Left lung (tissue), 10 donors: ENCODE measurements around the gene POU6F2. TPM values are rescaled to one million over a fixed set of nuclear protein-coding genes. Genes with fewer than 3 reads are reported as not detected.

Source experiments
- ATAC-seq: fragments of 200-7000 bp; cut with Tn5 transposase; one replicate; pipeline ENCODE4 v1.9.1; 2020; ENCODE audit warnings: moderate library complexity
- DNase-seq, 4 donors: peaks; one replicate each; pipeline ENCODE4 v3.0.0-alpha.2; 2013 to 2020
- H3K27ac ChIP-seq, 2 donors: fragments of 200-600 bp; sonication (generic) in 1 of 2; one replicate each; pipeline versions ENCODE4 v1.5.0 to v1.8.0; 2020 to 2021
- H3K27me3 ChIP-seq, 2 donors: fragments of 200-600 bp; sonication (generic) in 1 of 2; one replicate each; pipeline versions ENCODE4 v1.5.0 to v1.8.0; 2020 to 2021
- H3K36me3 ChIP-seq, 2 donors: fragments of 200-600 bp; sonication (generic) in 1 of 2; one replicate each; pipeline versions ENCODE4 v1.5.0 to v1.8.0; 2020 to 2021
- H3K4me1 ChIP-seq, 2 donors: fragments of 200-600 bp; one replicate each; pipeline ENCODE4 v1.8.0; 2021
- H3K4me3 ChIP-seq, 2 donors: fragments of 200-600 bp; sonication (generic) in 1 of 2; one replicate each; pipeline versions ENCODE4 v1.5.0 to v1.8.0; 2020 to 2021; ENCODE audit warnings: mild to moderate bottlenecking in 1 of 2
- H3K9me3 ChIP-seq, 2 donors: fragments of 200-600 bp; sonication (generic) in 1 of 2; one replicate each; pipeline versions ENCODE4 v1.5.0 to v1.8.0; 2020 to 2021
- CTCF ChIP-seq, 2 donors: fragments of 200-600 bp; sonication (generic) in 1 of 2; IDR thresholded peaks; one replicate each; pipeline versions ENCODE4 v1.5.0 to v1.8.0; 2021; ENCODE audit warnings: antibody characterized with exemption in 2 of 2
- intact Hi-C, 2 donors: fragments of 100-400 bp; cut with DNase I; formaldehyde crosslinking; loops; one replicate each; pipeline versions ENCODE4 v1.11.2 to v1.14.2; 2022
- polyA plus RNA-seq, 6 donors: library from polyadenylated mRNA; unstranded; fragments of 120-200 nt; gene quantifications; one replicate each; pipeline ENCODE4 v1.2.1, GENCODE V29; 2013; ENCODE audit not compliant: insufficient read length in 6 of 6
- total RNA-seq, 2 donors: library from RNA; stranded (reverse); fragmentation: NEBNext Ultra II Directional; extraction: Animal tissue kit (Norgen Biotek cat#: 25700); gene quantifications; one replicate each; pipeline ENCODE4 v1.2.1, GENCODE V29; 2021
- donor health status: DM: no; HTN: yes; CAD: no.
- donor health status: DM: no; HTN: no; CAD: no.

Gene POU6F2
- total and polyA plus RNA-seq, 8 donors: 0.08 to 0.32 (median 0.18) TPM; not detected in 3

- Histone ChIP-seq H3K27ac (no peak overlapping the region), H3K4me3 (peak overlapping the region; percentile 45 to 48), H3K4me1 (peaks cover 0 to 10% of the 10 kb centered on the region in 2 donors), H3K27me3 (peaks cover 0 to 36% of the 10 kb centered on the region in 2 donors), H3K9me3 (no peaks in the 10 kb centered on the region), H3K36me3 (no peaks in the 10 kb centered on the region)
- TF ChIP-seq CTCF (IDR thresholded peaks at IDR 0.05): no peak
- ATAC-seq (peak; percentile 93), DNase-seq (peak; percentile 42 to 87 (median 56))
- intact Hi-C loops: no loop called here
Observed at GRCh38 chr7:39414224-39415035, 436.7 kb downstream of the POU6F2 start.

- intact Hi-C loops: no loop called here
- Histone ChIP-seq H3K27ac (no peak overlapping the region), H3K27me3 (peaks cover 0 to 36% of the 10 kb centered on the region in 2 donors), H3K36me3 (no peaks in the 10 kb centered on the region), H3K4me3 (peak overlapping the region in 1 of 2 donors; percentile 48), H3K9me3 (no peaks in the 10 kb centered on the region), H3K4me1 (peaks cover 0 to 10% of the 10 kb centered on the region in 2 donors)
- TF ChIP-seq CTCF (IDR thresholded peaks at IDR 0.05): no peak
- DNase-seq (no peak), ATAC-seq (no peak)
Observed at GRCh38 chr7:39415091-39415787, 437.5 kb downstream of the POU6F2 start.

- no peak for TF ChIP-seq CTCF (IDR thresholded peaks at IDR 0.05)
- intact Hi-C loops: no loop called here
Observed at GRCh38 chr7:39416866-39417265, 439.2 kb downstream of the POU6F2 start.

GRCh38 chr7:39417642-39418041 lies 439.9 kb downstream of the POU6F2 start:
- TF ChIP-seq CTCF (IDR thresholded peaks at IDR 0.05): no peak
- Histone ChIP-seq H3K4me3 (no peak overlapping the region), H3K27me3 (peaks cover 0 to 32% of the 10 kb centered on the region in 2 donors), H3K4me1 (peaks cover 0 to 10% of the 10 kb centered on the region in 2 donors), H3K27ac (no peak overlapping the region), H3K36me3 (no peaks in the 10 kb centered on the region), H3K9me3 (no peaks in the 10 kb centered on the region)
- intact Hi-C loops: no loop called here
- ATAC-seq: no peak
- DNase-seq: no peak

More at GRCh38 chr7:39416866-39417265, 439.2 kb downstream of the POU6F2 start:
- ATAC-seq (no peak), DNase-seq (no peak)
- no peak overlapping the region for H3K4me3 ChIP-seq
- H3K27ac ChIP-seq: no peak overlapping the region
- no peaks in the 10 kb centered on the region for H3K9me3 ChIP-seq
- peaks cover 0 to 10% of the 10 kb centered on the region in 2 donors for H3K4me1 ChIP-seq
- no peaks in the 10 kb centered on the region for H3K36me3 ChIP-seq
- H3K27me3 ChIP-seq: peaks cover 0 to 36% of the 10 kb centered on the region in 2 donors

GRCh38 chr7:39421251-39421650 lies 443.5 kb downstream of the POU6F2 start:
- H3K36me3 ChIP-seq: no peaks in the 10 kb centered on the region
- no peak overlapping the region for H3K27ac ChIP-seq
- no peak overlapping the region for H3K4me3 ChIP-seq
- H3K9me3 ChIP-seq: no peaks in the 10 kb centered on the region
- ATAC-seq (no peak), DNase-seq (no peak)
- intact Hi-C loops: no loop called here
- TF ChIP-seq CTCF (IDR thresholded peaks at IDR 0.05): no peak
- H3K4me1 ChIP-seq: no peaks in the 10 kb centered on the region
- H3K27me3 ChIP-seq: no peaks in the 10 kb centered on the region
